HEK293 (cell line): ENCODE results near the gene TRIM69.

ENCODE experiments used
- CTCF ChIP-seq: fragments of 450-650 bp; formaldehyde crosslinking; IDR thresholded peaks from 2 replicates; pipeline ENCODE4 v1.5.1; 2016; ENCODE audit warnings: missing biosample characterization, missing genetic modification characterization
- HOXA7 ChIP-seq: sonication (generic); formaldehyde crosslinking; IDR thresholded peaks from 2 replicates; pipeline ENCODE4 v1.8.1; 2022; ENCODE audit warnings: missing genetic modification reagents, borderline replicate concordance
- KLF7 ChIP-seq: fragments of 450-650 bp; formaldehyde crosslinking; IDR thresholded peaks from 2 replicates; pipeline ENCODE4 v1.5.1; 2016; ENCODE audit warnings: missing biosample characterization, missing genetic modification characterization, borderline replicate concordance
- KLF9 ChIP-seq: fragments of 450-650 bp; formaldehyde crosslinking; IDR thresholded peaks from 2 replicates; pipeline ENCODE4 v1.5.1; 2016; ENCODE audit warnings: missing biosample characterization, missing genetic modification characterization, low read depth
- PRDM2 ChIP-seq: fragments of 450-650 bp; formaldehyde crosslinking; IDR thresholded peaks from 2 replicates; pipeline ENCODE4 v1.5.1; 2016; ENCODE audit warnings: missing biosample characterization, missing genetic modification characterization, borderline replicate concordance
- SP7 ChIP-seq: fragments of 450-650 bp; formaldehyde crosslinking; IDR thresholded peaks from 2 replicates; pipeline ENCODE4 v1.5.1; 2016; ENCODE audit warnings: missing biosample characterization, missing genetic modification characterization
- TCF7L2 ChIP-seq: IDR thresholded peaks from 2 replicates; pipeline ENCODE4 v1.6.1; 2011; ENCODE audit warnings: low read depth, mild to moderate bottlenecking, inconsistent platforms, low read length, moderate library complexity, borderline replicate concordance
- ZBTB11 ChIP-seq: fragments of 450-650 bp; formaldehyde crosslinking; conservative IDR thresholded peaks from 2 replicates; pipeline ENCODE4 v1.5.1; 2016; ENCODE audit warnings: low read depth, missing biosample characterization, missing genetic modification characterization
- ZBTB48 ChIP-seq: fragments of 450-650 bp; formaldehyde crosslinking; IDR thresholded peaks from 2 replicates; pipeline ENCODE4 v1.5.1; 2016; ENCODE audit warnings: missing biosample characterization, missing genetic modification characterization
- ZBTB7A ChIP-seq: fragments of 450-650 bp; formaldehyde crosslinking; IDR thresholded peaks from 2 replicates; pipeline ENCODE4 v1.5.1; 2016; ENCODE audit warnings: low read depth, missing biosample characterization, missing genetic modification characterization
- ZBTB8A ChIP-seq: fragments of 450-650 bp; formaldehyde crosslinking; IDR thresholded peaks from 2 replicates; pipeline ENCODE4 v1.5.1; 2016; ENCODE audit warnings: missing biosample characterization, missing genetic modification characterization
- ZEB2 ChIP-seq: fragments of 450-650 bp; formaldehyde crosslinking; IDR thresholded peaks from 2 replicates; pipeline ENCODE4 v1.5.1; 2016; ENCODE audit warnings: missing biosample characterization, missing genetic modification characterization
- ZFP37 ChIP-seq: fragments of 450-650 bp; formaldehyde crosslinking; IDR thresholded peaks from 2 replicates; pipeline ENCODE4 v1.5.1; 2016; ENCODE audit warnings: missing biosample characterization, missing genetic modification characterization
- ZNF121 ChIP-seq: fragments of 450-650 bp; formaldehyde crosslinking; IDR thresholded peaks from 2 replicates; pipeline ENCODE4 v1.5.1; 2016; ENCODE audit warnings: missing biosample characterization, missing genetic modification characterization
- ZNF146 ChIP-seq: fragments of 450-650 bp; formaldehyde crosslinking; IDR thresholded peaks from 2 replicates; pipeline ENCODE4 v1.5.1; 2016; ENCODE audit warnings: missing biosample characterization, missing genetic modification characterization
- ZNF18 ChIP-seq: fragments of 450-650 bp; formaldehyde crosslinking; IDR thresholded peaks from 2 replicates; pipeline ENCODE4 v1.5.1; 2016; ENCODE audit warnings: missing biosample characterization, missing genetic modification characterization
- ZNF221 ChIP-seq: fragments of 450-650 bp; formaldehyde crosslinking; IDR thresholded peaks from 2 replicates; pipeline ENCODE4 v1.5.1; 2017; ENCODE audit warnings: missing biosample characterization, missing genetic modification characterization, borderline replicate concordance
- ZNF223 ChIP-seq: fragments of 450-650 bp; formaldehyde crosslinking; IDR thresholded peaks from 2 replicates; pipeline ENCODE4 v1.5.1; 2016; ENCODE audit warnings: missing biosample characterization, missing genetic modification characterization
- ZNF266 ChIP-seq: fragments of 450-650 bp; formaldehyde crosslinking; IDR thresholded peaks from 2 replicates; pipeline ENCODE4 v1.5.1; 2016; ENCODE audit warnings: missing biosample characterization, missing genetic modification characterization, low read depth
- ZNF449 ChIP-seq: fragments of 450-650 bp; formaldehyde crosslinking; IDR thresholded peaks from 2 replicates; pipeline ENCODE4 v1.5.1; 2017; ENCODE audit warnings: missing biosample characterization, mild to moderate bottlenecking, missing genetic modification characterization, moderate library complexity
- ZNF514 ChIP-seq: fragments of 450-650 bp; formaldehyde crosslinking; IDR thresholded peaks from 2 replicates; pipeline ENCODE4 v1.5.1; 2016; ENCODE audit warnings: missing biosample characterization, missing genetic modification characterization
- ZNF529 ChIP-seq: fragments of 450-650 bp; formaldehyde crosslinking; IDR thresholded peaks from 2 replicates; pipeline ENCODE4 v1.5.1; 2017; ENCODE audit warnings: missing genetic modification characterization, missing biosample characterization; ENCODE audit not compliant: insufficient replicate concordance
- ZNF660 ChIP-seq: fragments of 450-650 bp; IDR thresholded peaks from 2 replicates; pipeline ENCODE4 v1.5.1; 2018; ENCODE audit warnings: missing biosample characterization, mild to moderate bottlenecking, missing genetic modification characterization
- ZNF777 ChIP-seq: fragments of 450-650 bp; formaldehyde crosslinking; IDR thresholded peaks from 2 replicates; pipeline ENCODE4 v1.5.1; 2017; ENCODE audit warnings: missing biosample characterization, missing genetic modification characterization, borderline replicate concordance
- ZNF791 ChIP-seq: fragments of 450-650 bp; formaldehyde crosslinking; IDR thresholded peaks from 2 replicates; pipeline ENCODE4 v1.5.1; 2016; ENCODE audit warnings: missing biosample characterization, missing genetic modification characterization
- ZNF792 ChIP-seq: fragments of 450-650 bp; formaldehyde crosslinking; IDR thresholded peaks from 2 replicates; pipeline ENCODE4 v1.5.1; 2016; ENCODE audit warnings: missing biosample characterization, missing genetic modification characterization
- ZNF837 ChIP-seq: fragments of 450-650 bp; formaldehyde crosslinking; IDR thresholded peaks from 2 replicates; pipeline ENCODE4 v1.5.1; 2016; ENCODE audit warnings: missing biosample characterization, missing genetic modification characterization

Gene TRIM69

GRCh38 chr15:44712346-44713005, 23.9 kb upstream of the TRIM69 start (continued):
- TF ChIP-seq KLF7 (tag by site-specific recombination), result peak; percentile 61; the same call in 1 of the 2 replicates
- 0 out of 2 replicates have a peak, but pooled peaks have one; percentile 61 for TF ChIP-seq ZNF121 (tag by site-specific recombination)
- TF ChIP-seq ZNF529 (tag by site-specific recombination), result no peak
- TF ChIP-seq ZNF449, result peak; percentile 76
- TF ChIP-seq ZNF146 (tag by site-specific recombination), result no peak
- no peak for TF ChIP-seq HOXA7
- no peak for TF ChIP-seq ZNF837 (tag by site-specific recombination)
- no peak for TF ChIP-seq ZNF223 (tag by site-specific recombination)
- no peak for TF ChIP-seq ZNF18 (tag by site-specific recombination)
- TF ChIP-seq TCF7L2, result no peak
- TF ChIP-seq ZBTB8A (tag by site-specific recombination), result peak; percentile 69
- TF ChIP-seq PRDM2, result no peak
- no peak for TF ChIP-seq SP7
- TF ChIP-seq ZBTB48, result no peak
- no peak for TF ChIP-seq ZBTB7A (tag by site-specific recombination)
- TF ChIP-seq ZNF791 (tag by site-specific recombination), result no peak
- no peak for TF ChIP-seq CTCF (tag by site-specific recombination)
- TF ChIP-seq ZNF514 (tag by site-specific recombination), result no peak
- no peak for TF ChIP-seq ZNF660 (tag by site-specific recombination)
- no peak for TF ChIP-seq ZNF221
- TF ChIP-seq KLF9 (tag by site-specific recombination), result peak; percentile 62
- no peak for TF ChIP-seq ZFP37
- TF ChIP-seq ZNF792 (tag by site-specific recombination), result no peak
- no peak for TF ChIP-seq ZBTB11 (tag by site-specific recombination)
- TF ChIP-seq ZNF777 (tag by site-specific recombination), result no peak
- TF ChIP-seq ZEB2 (tag by site-specific recombination), result no peak
- TF ChIP-seq ZNF266 (tag by site-specific recombination), result no peak
